Fibroblast of skin of back (primary cell): ENCODE measurements around the gene AS3MT.
A peak's percentile ranks its signal among the peaks of the same experiment; 100 is the strongest.
"Not testable (repeated sequence)": the region's sequence is repeated elsewhere in the genome, so short reads cannot be mapped to it uniquely, and the experiment has no call there.

Experiments
- DNase-seq: peaks from one replicate; pipeline ENCODE4 v3.0.0-alpha.2; 2013

AS3MT gene

GRCh38 chr10:102919992-102920739, 50.9 kb downstream of the AS3MT start:
- peak; percentile 19 for DNase-seq

- DNase-seq = no peak
These were observed 54.3 kb downstream of the AS3MT start for GRCh38 chr10:102923601-102924000.

GRCh38 chr10:102926842-102927241, 57.6 kb downstream of the AS3MT start:
- no peak for DNase-seq

GRCh38 chr10:102927311-102928010, 58.2 kb downstream of the AS3MT start:
- DNase-seq = no peak

- not testable (repeated sequence) for DNase-seq
These were observed 59.2 kb downstream of the AS3MT start for GRCh38 chr10:102928442-102928841.

- DNase-seq = no peak
These were observed 61.5 kb downstream of the AS3MT start for GRCh38 chr10:102930720-102931119.

- peak; percentile 25 for DNase-seq
These were observed 62.4 kb downstream of the AS3MT start for GRCh38 chr10:102931643-102932042.

GRCh38 chr10:102935505-102935904, 66.2 kb downstream of the AS3MT start:
- DNase-seq = no peak

GRCh38 chr10:102935939-102936605, 66.8 kb downstream of the AS3MT start:
- no peak for DNase-seq

DNA sequence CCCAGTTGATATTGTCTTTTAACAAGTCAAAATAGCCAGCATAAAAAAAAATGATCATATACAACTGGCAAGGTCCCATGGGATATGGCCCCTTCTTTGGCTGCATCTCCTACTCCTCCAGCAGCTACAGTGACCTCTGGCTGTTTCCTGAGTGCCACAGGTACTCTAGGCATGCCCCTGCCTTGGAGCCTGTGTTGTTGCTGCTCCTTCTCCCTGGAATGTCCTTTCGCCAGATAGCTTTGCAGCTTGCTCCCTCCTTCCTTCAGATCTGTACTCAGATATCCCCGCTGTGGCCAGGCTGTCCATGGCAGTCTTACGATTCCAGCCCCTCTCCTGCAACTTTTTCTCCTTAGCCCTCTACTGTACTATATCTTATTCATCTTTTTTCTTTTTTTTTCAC, 72.1 kb downstream of the AS3MT start:
- DNase-seq = no peak

- DNase-seq = no peak
These were observed 76.2 kb downstream of the AS3MT start for GRCh38 chr10:102945449-102945848.

DNA sequence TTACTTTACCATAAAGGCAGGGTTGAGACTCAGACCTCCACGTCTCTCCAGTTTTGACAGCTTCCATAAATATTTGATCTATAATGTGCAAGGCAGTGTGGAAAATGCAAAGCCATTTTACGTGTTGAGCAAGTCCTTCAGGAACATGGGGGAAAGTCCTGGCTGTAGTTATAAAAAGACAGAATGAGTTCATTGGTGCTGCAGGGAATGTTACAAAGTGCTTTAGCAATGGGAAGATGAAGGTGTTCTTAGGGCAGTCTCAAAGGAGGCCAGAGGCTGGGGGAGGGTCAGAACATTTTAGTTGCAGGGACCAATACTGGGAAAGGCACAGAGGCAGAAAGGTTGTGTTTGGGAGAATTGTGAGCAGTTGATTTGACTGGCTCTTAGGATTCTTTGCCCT, 76.7 kb downstream of the AS3MT start:
- DNase-seq = no peak

- no peak for DNase-seq
These were observed 77.7 kb downstream of the AS3MT start for GRCh38 chr10:102946992-102947391.

- DNase-seq = no peak
These were observed 78.9 kb downstream of the AS3MT start for GRCh38 chr10:102948176-102948575.

- DNase-seq = no peak
These were observed 79.5 kb downstream of the AS3MT start for GRCh38 chr10:102948786-102949185.

GRCh38 chr10:102949916-102950315, 80.6 kb downstream of the AS3MT start:
- no peak for DNase-seq

- peak; percentile 34 for DNase-seq
These were observed 82.0 kb downstream of the AS3MT start for GRCh38 chr10:102951316-102951715.
